ENCODE results near the gene LGALSL.

Gene LGALSL

GRCh38 chr2:64466478-64467085 is 12.6 kb downstream of the LGALSL start:
- Histone ChIP-seq H3K4me1 (peaks cover 0 to 10% (median 8%) of the 10 kb centered on the region in 10 experiments; a peak in 11 of 20 replicates), H3K4me2 (no peak overlapping the region), H3K36me3 (no peaks in the 10 kb centered on the region), H3K4me3 (no peak overlapping the region), H4K20me1 (no peaks in the 10 kb centered on the region), H3K27me3 (no peaks in the 10 kb centered on the region), H3K9ac (no peak overlapping the region), H3K9me3 (replicated peaks in 1 of 11) (no peaks in the 10 kb centered on the region), H3K27ac (no peak overlapping the region)
- TF ChIP-seq Cebpa-rat (IDR thresholded peaks at IDR 0.05) = no peak

- H3K9me3 ChIP-seq (replicated peaks in 1 of 11) = no peaks in the 10 kb centered on the region
- H3K9ac ChIP-seq = no peak overlapping the region
- H3K4me1 ChIP-seq = peaks cover 0 to 10% (median 8%) of the 10 kb centered on the region in 10 experiments; a peak in 11 of 20 replicates
- no peaks in the 10 kb centered on the region for H3K36me3 ChIP-seq
- no peak overlapping the region for H3K4me3 ChIP-seq
- no peaks in the 10 kb centered on the region for H4K20me1 ChIP-seq
- H3K27ac ChIP-seq = no peak overlapping the region
- H3K27me3 ChIP-seq = no peaks in the 10 kb centered on the region
- H3K4me2 ChIP-seq = peak overlapping the region in 5 of 11 experiments; percentile 10 to 51 (median 29); a peak in 7 of 22 replicates
- no peak for TF ChIP-seq Cebpa-rat (IDR thresholded peaks at IDR 0.05)
These were observed 13.3 kb downstream of the LGALSL start for GRCh38 chr2:64467096-64467843.

GRCh38 chr2:64469261-64469660 is 15.3 kb downstream of the LGALSL start:
- H3K4me2 ChIP-seq = no peak overlapping the region
- H3K27ac ChIP-seq = no peak overlapping the region
- no peak overlapping the region for H3K4me3 ChIP-seq
- no peaks in the 10 kb centered on the region for H3K36me3 ChIP-seq
- H3K4me1 ChIP-seq = peaks cover 6 to 17% (median 13%) of the 10 kb centered on the region in 10 experiments; a peak in 19 of 20 replicates
- H3K9ac ChIP-seq = no peak overlapping the region
- no peaks in the 10 kb centered on the region for H3K27me3 ChIP-seq
- no peaks in the 10 kb centered on the region for H3K9me3 ChIP-seq (replicated peaks in 1 of 11)
- no peak for TF ChIP-seq Cebpa-rat (IDR thresholded peaks at IDR 0.05)
- H4K20me1 ChIP-seq = no peaks in the 10 kb centered on the region

- Histone ChIP-seq H3K27me3 (no peaks in the 10 kb centered on the region), H3K4me2 (no peak overlapping the region), H4K20me1 (no peaks in the 10 kb centered on the region), H3K9ac (no peak overlapping the region), H3K4me1 (peaks cover 14 to 23% (median 19%) of the 10 kb centered on the region in 10 experiments), H3K9me3 (replicated peaks in 1 of 11) (no peaks in the 10 kb centered on the region), H3K4me3 (no peak overlapping the region), H3K36me3 (no peaks in the 10 kb centered on the region), H3K27ac (no peak overlapping the region)
- TF ChIP-seq Cebpa-rat (IDR thresholded peaks at IDR 0.05) = no peak
These were observed 16.1 kb downstream of the LGALSL start for GRCh38 chr2:64470071-64470470.

DNA sequence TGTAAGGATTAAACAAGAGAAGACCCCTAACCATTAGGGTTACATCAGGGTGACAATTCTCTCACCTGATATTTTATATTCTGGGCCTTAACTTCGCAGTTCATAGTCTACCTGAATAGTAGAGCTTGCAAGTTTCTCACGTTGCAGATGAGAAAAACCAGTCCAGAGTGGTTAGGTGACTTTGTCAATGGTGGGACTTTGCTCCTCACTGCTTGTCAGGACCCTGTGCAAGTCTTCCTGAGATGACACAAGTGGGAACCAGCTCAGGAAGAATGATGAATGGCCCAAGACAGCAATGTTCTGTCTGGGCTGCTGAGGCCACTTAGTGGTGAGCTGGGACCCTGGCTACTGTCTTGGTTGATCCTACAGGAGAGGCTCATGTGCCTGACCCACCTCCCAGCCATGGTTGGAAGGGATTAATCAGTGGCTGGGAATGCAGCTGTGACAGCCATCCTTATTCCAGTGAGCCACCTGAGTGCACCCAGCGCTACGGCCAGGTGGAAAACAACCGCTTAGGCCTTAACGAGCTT is 16.9 kb downstream of the LGALSL start:
- Histone ChIP-seq H3K27me3 (no peaks in the 10 kb centered on the region), H3K27ac (no peak overlapping the region), H3K4me3 (no peak overlapping the region)

GRCh38 chr2:64471600-64471999 is 17.6 kb downstream of the LGALSL start:
- no peaks in the 10 kb centered on the region for H3K27me3 ChIP-seq
- no peak overlapping the region for H3K27ac ChIP-seq
- TF ChIP-seq Cebpa-rat (IDR thresholded peaks at IDR 0.05) = no peak
- H3K9ac ChIP-seq = no peak overlapping the region
- H3K4me2 ChIP-seq = no peak overlapping the region
- no peak overlapping the region for H3K4me3 ChIP-seq
- no peaks in the 10 kb centered on the region for H3K36me3 ChIP-seq
- H4K20me1 ChIP-seq = no peaks in the 10 kb centered on the region
- H3K4me1 ChIP-seq = peaks cover 16 to 24% (median 19%) of the 10 kb centered on the region in 10 experiments
- H3K9me3 ChIP-seq (replicated peaks in 1 of 11) = no peaks in the 10 kb centered on the region

More for the DNA sequence above, 16.9 kb downstream of the LGALSL start:
- no peak for TF ChIP-seq Cebpa-rat (IDR thresholded peaks at IDR 0.05)
- Histone ChIP-seq H3K4me1 (peaks cover 16 to 24% (median 19%) of the 10 kb centered on the region in 10 experiments), H3K36me3 (no peaks in the 10 kb centered on the region), H3K9ac (no peak overlapping the region), H3K4me2 (no peak overlapping the region), H4K20me1 (no peaks in the 10 kb centered on the region), H3K9me3 (replicated peaks in 1 of 11) (no peaks in the 10 kb centered on the region)

DNA sequence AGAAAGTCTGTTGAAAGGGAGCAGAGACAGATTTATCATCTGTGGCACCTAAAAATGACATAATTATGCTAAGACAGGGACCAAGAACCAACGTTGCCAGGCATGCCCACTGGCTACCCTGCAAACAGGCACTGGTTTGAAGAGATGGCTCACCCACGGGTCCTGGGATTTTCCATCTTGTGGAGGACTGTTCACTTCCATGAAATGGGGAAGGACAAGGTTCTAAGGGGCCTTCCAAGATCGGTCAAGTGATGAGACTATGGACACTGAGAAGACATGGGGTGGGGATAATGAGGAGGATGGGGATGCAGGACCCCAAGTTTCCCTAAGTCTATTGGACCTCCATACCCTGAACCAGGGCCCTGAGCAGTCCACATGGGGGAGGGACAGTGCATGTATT is 18.9 kb downstream of the LGALSL start:
- Histone ChIP-seq H4K20me1 (no peaks in the 10 kb centered on the region), H3K27me3 (no peaks in the 10 kb centered on the region), H3K4me1 (peaks cover 10 to 18% (median 15%) of the 10 kb centered on the region in 10 experiments), H3K4me2 (no peak overlapping the region), H3K9ac (no peak overlapping the region), H3K9me3 (replicated peaks in 1 of 11) (no peaks in the 10 kb centered on the region), H3K36me3 (no peaks in the 10 kb centered on the region), H3K27ac (no peak overlapping the region), H3K4me3 (no peak overlapping the region)
- no peak for TF ChIP-seq Cebpa-rat (IDR thresholded peaks at IDR 0.05)

DNA sequence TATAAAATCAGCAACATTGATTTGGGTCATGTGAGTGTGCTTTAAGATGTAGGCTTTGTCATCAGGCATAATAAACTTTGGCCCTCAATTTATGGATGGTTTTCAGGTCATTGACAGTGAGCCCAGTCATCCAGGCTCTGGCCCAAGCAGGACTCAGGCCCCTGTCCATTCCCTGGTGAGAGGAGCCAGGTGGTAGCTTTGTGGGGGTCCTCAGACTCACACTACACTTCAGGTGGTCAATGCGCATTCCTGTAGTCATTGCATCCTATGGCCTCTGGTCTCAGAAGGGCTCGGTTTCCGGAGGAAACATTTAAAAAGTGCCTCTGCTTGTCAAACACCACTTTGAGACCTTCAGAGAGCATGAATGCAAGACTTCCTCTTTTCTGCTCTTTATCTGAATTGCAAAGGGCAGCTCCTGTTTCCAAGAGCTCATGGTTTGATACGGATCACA is 20.2 kb downstream of the LGALSL start:
- peaks cover 10 to 17% (median 14%) of the 10 kb centered on the region in 10 experiments for H3K4me1 ChIP-seq
- no peak overlapping the region for H3K4me3 ChIP-seq
- TF ChIP-seq Cebpa-rat (IDR thresholded peaks at IDR 0.05) = no peak
- no peaks in the 10 kb centered on the region for H3K27me3 ChIP-seq
- H3K36me3 ChIP-seq = no peaks in the 10 kb centered on the region
- H3K4me2 ChIP-seq = peak overlapping the region; percentile 34 to 57 (median 43); a peak in 21 of 22 replicates
- no peak overlapping the region for H3K27ac ChIP-seq
- H3K9ac ChIP-seq = no peak overlapping the region; a peak in 1 of 22 replicates
- H4K20me1 ChIP-seq = no peaks in the 10 kb centered on the region
- H3K9me3 ChIP-seq (replicated peaks in 1 of 11) = no peaks in the 10 kb centered on the region

- Histone ChIP-seq H3K9me3 (replicated peaks in 1 of 11) (no peaks in the 10 kb centered on the region), H3K27me3 (no peaks in the 10 kb centered on the region), H3K4me3 (no peak overlapping the region), H3K36me3 (no peaks in the 10 kb centered on the region), H4K20me1 (no peaks in the 10 kb centered on the region), H3K4me1 (peaks cover 10 to 17% (median 14%) of the 10 kb centered on the region in 10 experiments), H3K27ac (no peak overlapping the region), H3K4me2 (peak overlapping the region; percentile 18 to 57 (median 41); a peak in 20 of 22 replicates), H3K9ac (no peak overlapping the region; a peak in 1 of 22 replicates)
- no peak for TF ChIP-seq Cebpa-rat (IDR thresholded peaks at IDR 0.05)
These were observed 20.7 kb downstream of the LGALSL start for GRCh38 chr2:64474636-64475035.
